Measurements from ENCODE around the gene TRRAP.

Gene TRRAP

DNA sequence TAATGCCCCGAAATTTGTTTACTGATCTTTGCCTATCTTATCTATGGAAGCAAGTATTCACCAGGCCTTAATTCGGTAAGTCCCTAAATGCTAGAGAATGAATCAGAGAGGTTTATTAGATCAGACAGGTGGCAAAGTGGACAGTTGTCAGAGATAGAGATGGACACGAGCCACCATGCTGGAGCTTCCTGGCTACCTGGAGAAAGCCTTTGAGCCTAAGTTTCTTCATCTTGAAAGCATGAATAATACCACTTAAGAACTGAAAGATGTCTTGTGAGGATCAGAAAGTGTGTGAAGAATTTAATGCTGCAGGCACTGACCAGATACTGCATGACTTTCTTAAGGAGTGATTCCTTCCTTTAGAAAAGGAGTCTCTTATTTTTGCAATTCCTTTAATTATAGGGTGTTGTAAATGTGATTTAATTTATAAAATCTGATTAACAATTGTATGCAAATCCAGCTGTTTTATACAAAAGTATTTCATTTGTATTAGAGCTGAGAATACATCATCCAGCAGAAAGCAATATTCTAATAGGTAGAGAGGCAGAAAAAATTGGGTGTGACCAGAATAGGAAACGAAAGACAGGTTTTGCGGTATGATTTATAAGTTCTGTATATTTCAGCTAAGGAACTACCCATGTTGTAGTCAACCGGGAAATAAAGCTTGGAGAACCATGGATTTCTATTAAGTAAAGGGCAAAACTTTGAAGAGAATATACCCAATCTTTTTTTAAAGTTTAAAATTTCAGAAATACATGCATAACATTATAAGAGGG, 182.9 kb downstream of the TRRAP start:
- DNase-seq (ENCODE audit: low spot score) = no peak
